Measurements from ENCODE around the gene PRRT3. TPM values are rescaled to one million over a fixed set of nuclear protein-coding genes. Genes with fewer than 3 reads are reported as not detected.

Gene PRRT3
- total RNA-seq, 1 donor from 2014 or later: 1.9 TPM

DNA sequence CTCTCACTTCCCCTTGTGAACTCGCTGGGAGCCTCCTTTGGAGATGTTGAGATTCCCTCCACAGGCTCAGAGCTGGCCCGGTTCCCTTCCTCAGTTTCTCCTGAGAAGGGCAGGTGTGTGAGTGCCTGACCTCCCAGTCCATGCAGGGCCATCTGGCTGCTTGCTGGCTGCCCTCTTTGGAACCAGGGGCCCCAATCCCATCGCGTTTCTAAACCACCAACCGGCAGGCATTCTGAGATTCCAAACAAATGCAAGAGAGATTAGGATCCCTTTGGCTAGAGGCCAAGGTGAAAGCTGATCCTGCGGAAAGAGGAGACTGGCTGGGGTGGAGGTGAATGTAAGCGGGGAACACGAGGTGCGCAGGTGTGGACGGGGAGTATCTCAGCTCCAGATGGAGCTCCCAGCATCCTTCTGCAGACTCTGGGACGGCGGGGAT is 2.9 kb upstream of the PRRT3 start:
- no peak overlapping the region for H3K27ac Mint-ChIP-seq (ENCODE audit: unreplicated experiment)
- H3K27me3 Mint-ChIP-seq (ENCODE audit: unreplicated experiment): peaks cover 6% of the 10 kb centered on the region
- H3K9me3 Mint-ChIP-seq (ENCODE audit: unreplicated experiment): no peaks in the 10 kb centered on the region
- peaks cover 5% of the 10 kb centered on the region for H3K4me1 Mint-ChIP-seq (ENCODE audit: unreplicated experiment)
- TF ChIP-seq, protein P1, sequence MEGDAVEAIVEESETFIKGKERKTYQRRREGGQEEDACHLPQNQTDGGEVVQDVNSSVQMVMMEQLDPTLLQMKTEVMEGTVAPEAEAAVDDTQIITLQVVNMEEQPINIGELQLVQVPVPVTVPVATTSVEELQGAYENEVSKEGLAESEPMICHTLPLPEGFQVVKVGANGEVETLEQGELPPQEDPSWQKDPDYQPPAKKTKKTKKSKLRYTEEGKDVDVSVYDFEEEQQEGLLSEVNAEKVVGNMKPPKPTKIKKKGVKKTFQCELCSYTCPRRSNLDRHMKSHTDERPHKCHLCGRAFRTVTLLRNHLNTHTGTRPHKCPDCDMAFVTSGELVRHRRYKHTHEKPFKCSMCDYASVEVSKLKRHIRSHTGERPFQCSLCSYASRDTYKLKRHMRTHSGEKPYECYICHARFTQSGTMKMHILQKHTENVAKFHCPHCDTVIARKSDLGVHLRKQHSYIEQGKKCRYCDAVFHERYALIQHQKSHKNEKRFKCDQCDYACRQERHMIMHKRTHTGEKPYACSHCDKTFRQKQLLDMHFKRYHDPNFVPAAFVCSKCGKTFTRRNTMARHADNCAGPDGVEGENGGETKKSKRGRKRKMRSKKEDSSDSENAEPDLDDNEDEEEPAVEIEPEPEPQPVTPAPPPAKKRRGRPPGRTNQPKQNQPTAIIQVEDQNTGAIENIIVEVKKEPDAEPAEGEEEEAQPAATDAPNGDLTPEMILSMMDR (IDR thresholded peaks at IDR 0.05; ENCODE audit: unreplicated experiment): no peak
- H3K36me3 Mint-ChIP-seq (ENCODE audit: low read depth, unreplicated experiment): no peaks in the 10 kb centered on the region
- no peak for DNase-seq (ENCODE audit: low spot score)
- H3K4me3 Mint-ChIP-seq (ENCODE audit: unreplicated experiment): no peak overlapping the region

DNA sequence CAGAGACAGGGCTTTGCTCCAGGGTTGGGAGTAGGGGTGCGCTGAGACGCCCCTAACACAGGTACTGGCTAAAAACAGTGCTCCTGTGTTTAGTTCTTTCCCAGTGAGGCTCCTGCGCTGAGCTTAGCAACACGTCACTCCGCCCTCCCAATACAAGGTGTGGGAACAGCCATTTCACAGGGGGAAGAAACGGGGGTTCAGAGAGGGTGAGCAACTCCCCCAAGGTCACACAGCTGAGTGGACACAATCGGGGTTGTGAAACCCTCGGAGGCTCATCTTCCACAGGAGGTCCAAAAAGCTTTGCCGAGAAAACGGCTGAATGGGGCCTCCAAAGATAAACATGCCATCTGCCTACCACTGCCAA is 628 bp downstream of the PRRT3 start:
- peaks cover 5% of the 10 kb centered on the region for H3K4me1 Mint-ChIP-seq (ENCODE audit: unreplicated experiment)
- no peak overlapping the region for H3K27ac Mint-ChIP-seq (ENCODE audit: unreplicated experiment)
- TF ChIP-seq, protein P1 (IDR thresholded peaks at IDR 0.05; ENCODE audit: unreplicated experiment): no peak
- H3K9me3 Mint-ChIP-seq (ENCODE audit: unreplicated experiment): no peaks in the 10 kb centered on the region
- no peak for DNase-seq (ENCODE audit: low spot score)
- peaks cover 4% of the 10 kb centered on the region for H3K27me3 Mint-ChIP-seq (ENCODE audit: unreplicated experiment)
- H3K36me3 Mint-ChIP-seq (ENCODE audit: low read depth, unreplicated experiment): no peaks in the 10 kb centered on the region
- H3K4me3 Mint-ChIP-seq (ENCODE audit: unreplicated experiment): peak overlapping the region; percentile 42

DNA sequence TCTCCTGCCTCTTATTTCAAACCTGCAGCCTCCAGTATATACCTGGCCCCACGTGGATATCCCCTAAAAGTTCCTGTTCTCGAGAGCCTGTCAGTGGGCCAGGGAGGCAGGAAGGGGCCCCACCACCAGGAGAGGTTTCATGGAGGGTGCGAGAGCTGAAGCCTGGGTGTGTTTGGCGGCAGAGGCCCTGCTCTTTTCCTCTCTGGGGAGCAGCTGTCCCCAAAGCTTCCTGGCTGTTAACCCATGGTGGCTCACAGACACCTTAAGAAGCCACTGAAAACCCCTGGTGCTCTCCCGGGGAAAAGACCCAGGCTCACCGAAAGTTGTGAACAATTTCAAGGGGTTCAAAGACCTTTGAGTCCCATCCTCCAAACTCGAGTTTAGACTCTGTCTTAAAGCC is 1.1 kb downstream of the PRRT3 start:
- Mint-ChIP-seq H3K27ac (ENCODE audit: unreplicated experiment) (no peak overlapping the region), H3K4me1 (ENCODE audit: unreplicated experiment) (peaks cover 5% of the 10 kb centered on the region), H3K36me3 (ENCODE audit: low read depth, unreplicated experiment) (no peaks in the 10 kb centered on the region), H3K9me3 (ENCODE audit: unreplicated experiment) (no peaks in the 10 kb centered on the region), H3K4me3 (ENCODE audit: unreplicated experiment) (no peak overlapping the region), H3K27me3 (ENCODE audit: unreplicated experiment) (peaks cover 4% of the 10 kb centered on the region)
- TF ChIP-seq, protein P1 (IDR thresholded peaks at IDR 0.05; ENCODE audit: unreplicated experiment): no peak
- DNase-seq (ENCODE audit: low spot score): no peak

DNA sequence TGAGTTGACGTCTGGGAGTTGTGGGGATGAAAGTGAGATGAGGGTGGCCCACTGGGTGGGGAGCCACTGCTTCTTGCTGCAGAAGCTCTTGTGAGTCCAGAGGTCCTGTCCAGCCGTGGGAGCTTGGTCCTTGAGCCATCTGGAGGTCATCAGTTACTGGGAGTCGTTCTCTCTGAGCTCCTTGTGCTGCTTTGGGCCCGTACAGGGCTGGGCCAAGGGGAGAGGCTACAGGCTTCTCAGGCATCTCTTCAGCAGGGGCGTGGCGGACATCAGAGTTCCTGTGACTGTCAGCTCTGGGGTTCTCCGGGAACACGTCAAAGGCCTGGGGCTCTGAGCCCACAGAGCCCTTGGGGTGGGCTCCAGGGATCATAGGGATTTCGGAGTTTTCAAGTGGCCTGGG is 2.6 kb downstream of the PRRT3 start:
- H3K4me1 Mint-ChIP-seq (ENCODE audit: unreplicated experiment): peaks cover 2% of the 10 kb centered on the region
- TF ChIP-seq, protein P1 (IDR thresholded peaks at IDR 0.05; ENCODE audit: unreplicated experiment): no peak
- H3K27ac Mint-ChIP-seq (ENCODE audit: unreplicated experiment): no peak overlapping the region
- DNase-seq (ENCODE audit: low spot score): no peak
- H3K27me3 Mint-ChIP-seq (ENCODE audit: unreplicated experiment): peaks cover 6% of the 10 kb centered on the region
- H3K9me3 Mint-ChIP-seq (ENCODE audit: unreplicated experiment): no peaks in the 10 kb centered on the region
- H3K36me3 Mint-ChIP-seq (ENCODE audit: low read depth, unreplicated experiment): no peaks in the 10 kb centered on the region
- H3K4me3 Mint-ChIP-seq (ENCODE audit: unreplicated experiment): no peak overlapping the region

DNA sequence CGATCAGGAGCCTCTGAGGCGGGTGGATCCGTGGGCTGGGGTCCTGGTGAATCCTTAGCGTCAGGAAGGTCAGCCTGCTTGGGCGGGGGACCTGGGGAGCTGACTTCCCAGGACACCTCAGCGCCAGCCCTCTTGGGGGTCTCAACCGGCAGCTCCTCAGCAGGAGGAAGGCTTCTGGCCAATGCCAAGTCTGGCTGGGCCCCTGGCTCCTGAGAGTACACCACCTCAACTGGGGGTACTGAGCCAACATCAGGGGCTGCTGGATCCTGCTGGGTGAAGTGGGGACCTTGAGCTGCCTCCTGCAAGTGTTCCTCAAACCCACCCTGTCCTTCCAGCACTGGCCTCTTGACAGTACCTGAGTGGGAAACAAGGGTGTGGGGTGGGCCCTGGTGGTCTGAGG is 3.1 kb downstream of the PRRT3 start:
- H3K36me3 Mint-ChIP-seq (ENCODE audit: low read depth, unreplicated experiment): peaks cover 1% of the 10 kb centered on the region
- H3K27me3 Mint-ChIP-seq (ENCODE audit: unreplicated experiment): peaks cover 8% of the 10 kb centered on the region
- no peaks in the 10 kb centered on the region for H3K9me3 Mint-ChIP-seq (ENCODE audit: unreplicated experiment)
- H3K4me3 Mint-ChIP-seq (ENCODE audit: unreplicated experiment): no peak overlapping the region
- H3K4me1 Mint-ChIP-seq (ENCODE audit: unreplicated experiment): no peaks in the 10 kb centered on the region
- DNase-seq (ENCODE audit: low spot score): no peak
- H3K27ac Mint-ChIP-seq (ENCODE audit: unreplicated experiment): no peak overlapping the region
- TF ChIP-seq, protein P1 (IDR thresholded peaks at IDR 0.05; ENCODE audit: unreplicated experiment): no peak

Data from endothelial cell (in vitro differentiated cells).